AG10803 (cell line): ENCODE data around the gene EXOC4.

Experiments used
- DNase-seq: peaks from one replicate; pipeline ENCODE4 v3.0.0; 2010; ENCODE audit warnings: low read depth
- H3K4me3 ChIP-seq: 2 replicates; pipeline ENCODE4 v1.5.1; 2011; ENCODE audit warnings: mild to moderate bottlenecking, low read length, control low read depth
- TF ChIP-seq, protein P1 (sequence below): conservative IDR thresholded peaks from 2 replicates; pipeline ENCODE4 v1.5.1; 2011; ENCODE audit warnings: mild to moderate bottlenecking, low read length, control low read depth, inconsistent platforms

EXOC4 gene

DNA sequence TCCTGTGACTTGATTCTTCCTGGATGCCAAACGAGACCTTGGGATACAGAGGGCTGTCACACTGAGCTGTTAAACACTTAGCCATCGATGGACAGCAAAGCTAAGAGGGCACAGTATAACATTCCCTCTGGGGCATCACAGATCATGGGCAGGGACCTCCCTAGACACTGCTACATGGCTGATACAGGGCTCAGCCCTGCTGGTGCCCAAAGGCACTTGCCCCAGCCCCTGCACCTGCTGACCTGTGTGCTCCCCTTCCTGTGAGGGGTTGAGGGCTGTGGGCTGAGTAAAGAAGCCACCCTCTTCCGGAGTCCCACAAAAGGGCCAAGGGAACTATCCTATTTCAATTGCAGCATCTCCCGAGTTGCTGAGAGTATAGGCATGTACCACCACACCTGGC, 337.9 kb downstream of the EXOC4 start:
- TF ChIP-seq, protein P1, sequence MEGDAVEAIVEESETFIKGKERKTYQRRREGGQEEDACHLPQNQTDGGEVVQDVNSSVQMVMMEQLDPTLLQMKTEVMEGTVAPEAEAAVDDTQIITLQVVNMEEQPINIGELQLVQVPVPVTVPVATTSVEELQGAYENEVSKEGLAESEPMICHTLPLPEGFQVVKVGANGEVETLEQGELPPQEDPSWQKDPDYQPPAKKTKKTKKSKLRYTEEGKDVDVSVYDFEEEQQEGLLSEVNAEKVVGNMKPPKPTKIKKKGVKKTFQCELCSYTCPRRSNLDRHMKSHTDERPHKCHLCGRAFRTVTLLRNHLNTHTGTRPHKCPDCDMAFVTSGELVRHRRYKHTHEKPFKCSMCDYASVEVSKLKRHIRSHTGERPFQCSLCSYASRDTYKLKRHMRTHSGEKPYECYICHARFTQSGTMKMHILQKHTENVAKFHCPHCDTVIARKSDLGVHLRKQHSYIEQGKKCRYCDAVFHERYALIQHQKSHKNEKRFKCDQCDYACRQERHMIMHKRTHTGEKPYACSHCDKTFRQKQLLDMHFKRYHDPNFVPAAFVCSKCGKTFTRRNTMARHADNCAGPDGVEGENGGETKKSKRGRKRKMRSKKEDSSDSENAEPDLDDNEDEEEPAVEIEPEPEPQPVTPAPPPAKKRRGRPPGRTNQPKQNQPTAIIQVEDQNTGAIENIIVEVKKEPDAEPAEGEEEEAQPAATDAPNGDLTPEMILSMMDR, result no peak
- DNase-seq, result no peak
- no peak overlapping the region for H3K4me3 ChIP-seq

DNA sequence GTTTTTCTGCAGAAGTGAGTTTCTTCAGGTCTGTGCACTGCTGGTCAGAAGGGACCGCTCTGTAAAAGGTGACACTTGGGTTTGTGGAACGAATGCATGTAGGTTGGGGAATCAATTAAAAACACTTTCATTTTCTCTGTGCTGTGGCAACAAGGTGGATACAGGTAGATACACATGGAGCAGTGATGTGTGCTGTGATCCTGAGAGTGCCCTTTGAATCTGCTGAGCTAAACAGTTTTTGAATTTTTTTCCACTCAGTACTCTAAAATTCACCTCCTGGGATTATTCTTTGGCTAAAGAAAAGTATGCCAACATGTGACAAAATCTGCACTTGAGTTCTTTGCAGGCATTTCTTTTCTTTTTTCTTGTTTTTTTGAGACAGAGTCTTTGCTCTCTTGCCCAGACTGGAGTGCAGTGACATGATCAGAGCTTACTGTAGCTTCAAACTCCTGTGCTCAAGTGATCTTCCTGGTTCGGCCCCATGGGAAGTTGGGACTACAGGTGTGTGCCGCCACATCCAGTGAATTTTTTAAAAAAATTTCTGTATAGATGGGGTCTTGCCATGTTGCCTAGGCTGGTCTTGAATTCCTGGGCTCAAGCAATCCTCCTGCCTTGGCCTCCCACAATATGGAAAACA, 338.9 kb downstream of the EXOC4 start:
- no peak for DNase-seq
- TF ChIP-seq, protein P1, result no peak
- no peak overlapping the region for H3K4me3 ChIP-seq

DNA sequence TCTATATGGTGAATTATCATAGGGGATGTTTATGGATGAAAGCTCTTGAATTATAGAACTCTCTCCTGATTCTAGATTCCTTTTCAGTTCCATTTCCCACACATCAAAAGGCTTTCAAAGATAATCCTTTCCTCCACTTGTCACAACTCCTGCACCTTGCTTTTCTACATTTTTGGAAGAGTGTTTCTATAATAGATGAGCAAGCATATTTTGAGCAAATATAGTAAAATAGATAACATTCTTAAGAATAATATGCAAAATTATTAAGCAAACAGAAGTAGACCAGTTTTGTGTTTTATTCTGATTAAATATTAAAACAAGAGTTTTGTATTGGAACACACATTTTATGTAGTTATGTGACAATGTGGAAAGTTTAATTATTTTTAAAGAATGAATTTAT, 340.7 kb downstream of the EXOC4 start:
- TF ChIP-seq, protein P1, result no peak
- no peak overlapping the region for H3K4me3 ChIP-seq
- no peak for DNase-seq

DNA sequence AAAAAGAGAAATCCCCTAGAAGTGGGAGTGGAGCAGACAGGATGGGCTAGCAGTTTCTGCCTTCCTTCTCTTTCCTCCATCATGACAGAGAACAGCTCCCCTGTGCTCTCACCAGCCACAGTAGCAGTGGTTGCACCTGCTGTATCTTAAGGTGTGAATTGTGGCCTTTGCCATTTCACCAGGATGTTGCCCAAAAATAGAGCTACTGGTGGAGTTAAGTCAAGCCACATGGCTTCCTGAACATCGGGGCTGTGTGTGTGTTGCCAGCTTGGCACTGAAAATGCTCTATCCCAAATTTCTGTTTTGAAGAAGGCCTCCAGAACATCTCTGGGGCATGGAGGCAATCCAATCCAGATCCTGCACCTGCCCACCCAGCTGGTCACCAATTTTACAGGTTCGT, 348.7 kb downstream of the EXOC4 start:
- TF ChIP-seq, protein P1, result no peak
- no peak for DNase-seq
- no peak overlapping the region for H3K4me3 ChIP-seq

DNA sequence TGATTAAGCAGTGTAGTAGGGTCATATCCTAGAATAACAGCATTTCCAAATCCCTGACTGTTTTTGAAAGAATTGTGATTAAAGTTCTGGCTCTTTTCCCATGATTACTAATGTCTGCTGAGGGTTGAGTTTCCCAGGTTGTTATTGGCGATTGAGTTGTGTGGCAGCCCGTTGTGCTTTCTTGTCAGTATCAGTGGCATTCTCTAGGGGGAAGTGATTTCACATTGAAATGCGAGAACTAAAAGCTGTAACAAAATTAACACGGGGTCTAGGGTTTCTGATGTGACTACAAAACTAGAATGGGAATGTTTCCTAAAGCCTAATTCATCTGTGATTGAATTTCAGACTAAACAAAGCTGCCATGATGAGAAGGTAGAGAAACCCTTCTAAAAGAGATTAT, 349.4 kb downstream of the EXOC4 start:
- DNase-seq, result peak; percentile 44
- no peak overlapping the region for H3K4me3 ChIP-seq
- TF ChIP-seq, protein P1, result no peak

DNA sequence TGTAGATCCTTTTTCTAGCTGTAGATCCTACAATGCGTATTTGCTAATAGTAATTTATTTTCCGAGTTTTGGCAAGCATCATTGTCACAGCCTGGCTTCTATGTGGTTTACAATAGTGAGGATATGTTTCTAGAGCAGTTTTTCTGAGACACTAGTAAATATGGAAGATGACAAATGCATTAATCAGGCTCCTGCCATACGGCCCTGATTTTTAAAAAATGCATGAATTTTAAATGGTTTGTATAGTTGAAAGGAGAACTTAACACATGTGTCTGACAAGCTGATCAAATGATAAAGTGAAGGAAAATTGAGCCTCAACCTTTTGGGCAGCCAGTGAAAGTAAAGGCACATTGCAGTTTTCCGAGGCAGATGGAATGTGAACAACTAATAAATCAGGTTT, 354.1 kb downstream of the EXOC4 start:
- no peak for DNase-seq
- TF ChIP-seq, protein P1, result no peak

DNA sequence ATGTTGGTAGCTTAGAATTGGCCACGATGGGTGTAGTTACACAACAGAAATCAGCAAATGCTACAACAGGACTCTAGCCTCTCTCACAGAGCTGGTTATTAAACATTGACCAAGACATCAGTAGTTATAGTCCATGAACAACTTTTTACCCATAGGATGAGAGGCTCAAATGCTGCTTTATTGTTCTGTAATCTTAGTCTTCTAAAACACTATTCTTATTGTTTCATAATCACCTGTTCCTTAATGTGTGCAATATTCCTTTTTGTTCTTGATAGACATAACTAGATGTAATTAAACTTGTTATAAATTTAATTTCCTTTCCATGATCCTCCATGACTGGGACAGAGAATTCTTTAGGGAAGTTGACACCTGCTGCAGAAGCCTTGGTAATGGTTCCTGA, 356.9 kb downstream of the EXOC4 start:
- DNase-seq, result no peak
- no peak overlapping the region for H3K4me3 ChIP-seq
- TF ChIP-seq, protein P1, result no peak

More for the DNA sequence above, 354.1 kb downstream of the EXOC4 start:
- no peak overlapping the region for H3K4me3 ChIP-seq
